GM18909 (cell line): ENCODE data around the gene GRIK2.
A peak's percentile ranks its signal among the peaks of the same experiment; 100 is the strongest.
"Not testable (repeated sequence)": the region's sequence is repeated elsewhere in the genome, so short reads cannot be mapped to it uniquely, and the experiment has no call there.

Source experiments
- ATAC-seq: cut with Tn5 transposase; IDR thresholded peaks from one replicate; pipeline ENCODE4 v1.9.1; 2021; ENCODE audit warnings: mild to moderate bottlenecking; ENCODE audit not compliant: unreplicated experiment, poor library complexity

The GRIK2 gene

GRCh38 chr6:101393251-101393828 is at the start of gene GRIK2:
Gene GRIK2, plus strand, starts transcription at chr6:101393708.
- ATAC-seq = peak; percentile 69

- no peak for ATAC-seq
These were observed 48.6 kb upstream of the GRIK2 start for GRCh38 chr6:101344885-101345284.

- ATAC-seq = no peak
These were observed 44.7 kb upstream of the GRIK2 start for GRCh38 chr6:101348816-101349215.

- ATAC-seq = not testable (repeated sequence)
These were observed 42.9 kb upstream of the GRIK2 start for GRCh38 chr6:101350631-101351030.

- ATAC-seq = no peak
These were observed 42.3 kb upstream of the GRIK2 start for GRCh38 chr6:101351173-101351572.

GRCh38 chr6:101352316-101352715 is 41.2 kb upstream of the GRIK2 start:
- ATAC-seq = no peak

GRCh38 chr6:101365181-101365580 is 28.3 kb upstream of the GRIK2 start:
- ATAC-seq = no peak

- ATAC-seq = no peak
These were observed 13.6 kb upstream of the GRIK2 start for GRCh38 chr6:101379926-101380325.

- no peak for ATAC-seq
These were observed 12.4 kb upstream of the GRIK2 start for GRCh38 chr6:101380897-101381630.

- ATAC-seq = not testable (repeated sequence)
These were observed 9.8 kb upstream of the GRIK2 start for GRCh38 chr6:101383747-101384146.

GRCh38 chr6:101386982-101387381 is 6.5 kb upstream of the GRIK2 start:
- ATAC-seq = no peak

GRCh38 chr6:101391772-101392585 is 1.5 kb upstream of the GRIK2 start:
- ATAC-seq = no peak

GRCh38 chr6:101392586-101393230 is 800 bp upstream of the GRIK2 start:
- ATAC-seq = no peak

- peak; percentile 12 for ATAC-seq
These were observed 332 bp downstream of the GRIK2 start for GRCh38 chr6:101393829-101394251.

- ATAC-seq = no peak
These were observed 1.4 kb downstream of the GRIK2 start for GRCh38 chr6:101394936-101395335.

GRCh38 chr6:101395345-101395744 is 1.8 kb downstream of the GRIK2 start:
- no peak for ATAC-seq

GRCh38 chr6:101396548-101397173 is 3.2 kb downstream of the GRIK2 start:
- ATAC-seq = no peak

- no peak for ATAC-seq
These were observed 3.7 kb downstream of the GRIK2 start for GRCh38 chr6:101397199-101397598.

GRCh38 chr6:101398716-101399615 is 5.5 kb downstream of the GRIK2 start:
- ATAC-seq = no peak
